ENCODE measurements around the gene TSPYL1.

The TSPYL1 gene

DNA sequence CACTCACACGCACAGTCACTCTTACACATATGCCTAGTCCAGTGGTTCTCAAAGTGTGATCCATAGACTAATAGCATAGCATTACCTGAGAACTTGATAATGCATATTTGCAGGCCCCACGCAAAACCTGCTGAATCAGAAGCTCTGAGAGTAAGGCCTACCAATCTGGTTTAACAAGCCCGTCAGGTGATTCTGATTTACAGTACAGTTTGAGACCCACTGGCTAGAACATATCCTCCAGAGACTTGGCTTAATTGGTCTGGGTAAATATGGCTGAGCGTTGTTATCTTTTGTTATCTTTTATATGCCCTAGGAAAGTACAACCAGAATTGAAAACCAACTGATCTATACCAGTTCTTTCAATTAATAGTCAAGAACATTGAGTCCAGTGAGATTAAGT, 35.4 kb downstream of the TSPYL1 start:
- Histone ChIP-seq H3K27ac (ENCODE audit: low read depth, low read length) (no peak overlapping the region), H3K4me1 (ENCODE audit: control insufficient read depth, insufficient read depth, low read length) (no peaks in the 10 kb centered on the region), H3K27me3 (ENCODE audit: control insufficient read depth, insufficient read depth, low read length) (no peaks in the 10 kb centered on the region), H3K9me3 (ENCODE audit: control insufficient read depth, insufficient read depth, low read depth, low read length) (no peaks in the 10 kb centered on the region), H3K9ac (ENCODE audit: low read length) (no peak overlapping the region), H3K36me3 (ENCODE audit: control insufficient read depth, insufficient read depth, low read length) (peaks cover 5% of the 10 kb centered on the region; the same call in 1 of the 2 replicates), H3K4me3 (ENCODE audit: low read depth, low read length) (no peak overlapping the region)

DNA sequence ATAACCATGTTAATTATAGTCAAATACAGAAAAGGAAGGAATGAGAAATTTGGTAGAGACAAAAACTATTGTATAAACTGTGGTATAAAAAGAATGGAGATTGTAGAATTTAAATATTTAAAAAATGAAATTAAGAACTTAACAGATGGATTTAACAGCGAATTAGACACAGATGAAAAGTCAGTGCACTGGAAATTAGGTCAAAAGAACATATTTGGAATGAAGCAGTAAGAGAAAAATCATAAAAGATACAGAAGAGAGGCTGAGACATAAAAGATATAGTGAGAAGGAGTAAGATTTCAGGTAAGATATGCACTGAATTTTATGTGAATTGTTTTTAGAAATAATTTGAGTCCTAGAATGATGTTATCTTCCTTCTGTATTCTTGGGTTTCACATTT, 39.9 kb downstream of the TSPYL1 start:
- H3K4me3 ChIP-seq (ENCODE audit: low read depth, low read length), result no peak overlapping the region

DNA sequence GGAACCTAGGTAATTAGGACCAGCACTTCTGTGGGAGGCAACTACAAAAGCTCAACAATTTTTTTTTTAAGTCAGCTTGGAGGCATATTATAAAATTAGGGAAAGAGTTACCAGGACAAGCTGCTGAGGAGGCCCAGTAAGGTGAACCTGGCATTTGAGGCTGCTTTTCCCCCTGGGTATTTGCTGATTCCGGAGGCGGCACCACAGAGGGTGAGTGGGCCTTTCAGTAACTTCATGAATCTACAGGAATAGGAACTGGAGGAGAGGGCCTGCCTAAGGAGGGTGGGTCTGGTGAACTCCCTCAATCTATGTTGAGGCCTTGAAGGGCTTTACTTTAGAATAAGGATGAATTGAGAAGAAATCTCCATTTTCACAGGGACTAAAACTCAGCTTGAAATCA, 40.5 kb downstream of the TSPYL1 start:
- Histone ChIP-seq H3K9me3 (ENCODE audit: control insufficient read depth, insufficient read depth, low read depth, low read length) (no peaks in the 10 kb centered on the region), H3K4me1 (ENCODE audit: control insufficient read depth, insufficient read depth, low read length) (no peaks in the 10 kb centered on the region), H3K4me3 (ENCODE audit: low read depth, low read length) (no peak overlapping the region), H3K36me3 (ENCODE audit: control insufficient read depth, insufficient read depth, low read length) (peaks cover 20% of the 10 kb centered on the region), H3K9ac (ENCODE audit: low read length) (no peak overlapping the region), H3K27ac (ENCODE audit: low read depth, low read length) (no peak overlapping the region), H3K27me3 (ENCODE audit: control insufficient read depth, insufficient read depth, low read length) (no peaks in the 10 kb centered on the region)

More for the DNA sequence above, 39.9 kb downstream of the TSPYL1 start:
- Histone ChIP-seq H3K27ac (ENCODE audit: low read depth, low read length) (no peak overlapping the region), H3K9me3 (ENCODE audit: control insufficient read depth, insufficient read depth, low read depth, low read length) (no peaks in the 10 kb centered on the region), H3K27me3 (ENCODE audit: control insufficient read depth, insufficient read depth, low read length) (no peaks in the 10 kb centered on the region), H3K4me1 (ENCODE audit: control insufficient read depth, insufficient read depth, low read length) (no peaks in the 10 kb centered on the region), H3K9ac (ENCODE audit: low read length) (no peak overlapping the region), H3K36me3 (ENCODE audit: control insufficient read depth, insufficient read depth, low read length) (peaks cover 20% of the 10 kb centered on the region)

DNA sequence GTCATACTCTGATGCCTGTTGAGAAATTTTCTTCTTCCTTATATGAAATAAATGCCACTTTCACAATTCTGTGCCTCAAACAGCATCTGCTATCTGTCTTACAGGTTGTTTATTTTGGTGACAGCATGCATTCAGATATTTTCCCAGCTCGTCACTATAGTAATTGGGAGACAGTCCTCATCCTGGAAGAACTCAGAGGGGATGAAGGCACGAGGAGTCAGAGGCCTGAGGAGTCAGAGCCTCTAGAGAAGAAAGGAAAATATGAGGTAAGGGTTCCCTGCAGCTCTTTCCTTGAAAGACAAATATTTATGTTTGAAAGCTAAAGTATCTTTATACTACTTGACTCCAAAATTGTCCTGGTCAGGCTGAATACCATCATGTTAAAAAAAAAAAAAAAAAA, 41.6 kb downstream of the TSPYL1 start:
- no peak overlapping the region for H3K4me3 ChIP-seq (ENCODE audit: low read depth, low read length)
- no peaks in the 10 kb centered on the region for H3K4me1 ChIP-seq (ENCODE audit: control insufficient read depth, insufficient read depth, low read length)
- no peaks in the 10 kb centered on the region for H3K9me3 ChIP-seq (ENCODE audit: control insufficient read depth, insufficient read depth, low read depth, low read length)
- no peak overlapping the region for H3K9ac ChIP-seq (ENCODE audit: low read length)
- H3K27ac ChIP-seq (ENCODE audit: low read depth, low read length), result no peak overlapping the region
- H3K27me3 ChIP-seq (ENCODE audit: control insufficient read depth, insufficient read depth, low read length), result no peaks in the 10 kb centered on the region
- H3K36me3 ChIP-seq (ENCODE audit: control insufficient read depth, insufficient read depth, low read length), result peaks cover 18% of the 10 kb centered on the region

DNA sequence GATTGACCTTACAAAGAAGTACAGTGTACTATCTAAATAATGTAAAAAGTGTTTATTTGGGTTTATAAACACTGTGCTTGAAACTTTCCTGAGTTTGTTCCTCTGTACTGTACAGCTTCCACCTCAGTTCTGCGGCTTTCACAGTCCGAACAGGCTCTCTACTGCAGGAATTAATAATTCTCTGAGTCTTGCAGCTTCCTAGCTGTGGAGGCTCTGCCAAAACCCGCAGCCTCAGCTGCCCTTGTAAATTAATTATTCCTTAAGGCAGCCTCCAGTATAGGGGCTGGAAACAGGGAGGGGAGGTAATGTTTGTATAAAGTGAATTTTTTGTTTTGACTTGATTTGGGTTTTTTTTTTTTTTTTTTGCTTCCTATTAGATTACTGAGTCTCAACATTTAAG, 45.0 kb downstream of the TSPYL1 start:
- no peaks in the 10 kb centered on the region for H3K4me1 ChIP-seq (ENCODE audit: control insufficient read depth, insufficient read depth, low read length)
- H3K27me3 ChIP-seq (ENCODE audit: control insufficient read depth, insufficient read depth, low read length), result no peaks in the 10 kb centered on the region
- no peak overlapping the region for H3K27ac ChIP-seq (ENCODE audit: low read depth, low read length)
- no peaks in the 10 kb centered on the region for H3K9me3 ChIP-seq (ENCODE audit: control insufficient read depth, insufficient read depth, low read depth, low read length)
- no peak overlapping the region for H3K9ac ChIP-seq (ENCODE audit: low read length)
- peaks cover 18% of the 10 kb centered on the region for H3K36me3 ChIP-seq (ENCODE audit: control insufficient read depth, insufficient read depth, low read length)
- no peak overlapping the region for H3K4me3 ChIP-seq (ENCODE audit: low read depth, low read length)

DNA sequence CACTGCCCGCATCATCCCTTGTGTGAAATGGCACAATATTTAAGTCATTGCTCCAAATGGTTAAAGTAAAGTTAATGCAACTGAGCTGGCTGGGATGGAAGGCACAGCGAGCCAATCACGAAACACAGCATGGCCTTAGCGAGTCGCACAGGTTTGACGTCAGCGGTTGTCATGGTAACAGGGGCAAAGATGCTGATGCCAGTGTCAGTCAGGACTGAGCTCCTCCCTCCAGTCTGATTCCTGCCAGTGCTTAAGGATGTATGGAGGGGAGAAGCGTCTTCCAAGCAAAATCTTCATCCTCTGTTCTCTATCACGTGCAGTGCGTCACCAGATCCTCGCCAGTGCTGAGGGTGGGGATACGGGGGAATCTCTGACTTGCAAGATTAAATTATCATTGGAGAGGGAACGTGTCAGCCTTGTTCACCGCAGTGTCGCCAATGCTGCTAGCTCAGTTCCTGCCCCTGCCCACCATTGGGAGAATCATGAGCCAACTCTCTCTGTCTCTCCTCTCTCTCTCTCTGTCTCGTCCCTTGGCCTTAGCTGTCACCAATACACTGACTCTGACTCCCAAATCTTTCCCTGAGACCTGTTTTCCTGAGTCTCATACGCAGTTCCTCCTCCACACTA, 50.3 kb downstream of the TSPYL1 start:
- Histone ChIP-seq H3K27me3 (ENCODE audit: control insufficient read depth, insufficient read depth, low read length) (no peaks in the 10 kb centered on the region), H3K9me3 (ENCODE audit: control insufficient read depth, insufficient read depth, low read depth, low read length) (no peaks in the 10 kb centered on the region), H3K27ac (ENCODE audit: low read depth, low read length) (no peak overlapping the region), H3K9ac (ENCODE audit: low read length) (no peak overlapping the region), H3K4me3 (ENCODE audit: low read depth, low read length) (peak overlapping the region; percentile 10), H3K4me1 (ENCODE audit: control insufficient read depth, insufficient read depth, low read length) (no peaks in the 10 kb centered on the region; the same call in 1 of the 2 replicates), H3K36me3 (ENCODE audit: control insufficient read depth, insufficient read depth, low read length) (no peaks in the 10 kb centered on the region)

All from HUES6 (cell line).